ENCODE measurements around the gene ANKRD16. TPM values are rescaled to one million over a fixed set of nuclear protein-coding genes. Genes with fewer than 3 reads are reported as not detected.
"Not testable (repeated sequence)": the region's sequence is repeated elsewhere in the genome, so short reads cannot be mapped to it uniquely, and the experiment has no call there.

ANKRD16 gene
- total RNA-seq, 8 experiments from 2014 or later: 3.6 to 11.4 (median 6.4) TPM

DNA sequence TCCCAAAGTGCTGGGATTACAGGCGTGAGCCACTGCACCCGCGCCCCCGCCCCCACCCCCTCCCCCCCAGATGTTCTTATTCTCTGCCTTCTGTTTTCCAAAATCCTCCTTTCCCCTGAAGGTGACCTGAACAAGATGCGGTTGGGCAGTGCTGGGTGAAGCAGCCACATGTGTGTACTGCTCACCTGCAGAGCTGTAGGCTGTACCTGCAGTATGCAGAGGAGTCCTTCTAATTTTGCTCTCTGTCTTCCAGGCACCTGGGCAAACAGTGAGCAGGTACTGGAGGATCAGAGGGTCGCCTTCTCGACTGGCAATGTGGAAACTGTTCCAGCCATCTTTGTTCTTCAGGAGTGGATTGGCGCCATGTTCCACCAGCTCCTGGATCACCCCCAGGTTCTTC lies 2.1 kb downstream of the ANKRD16 start:
- Histone ChIP-seq H3K4me1 (replicated peaks in 1 of 2) (peaks cover 11 to 13% of the 10 kb centered on the region in 2 donors), H3K27ac (no peak overlapping the region), H3K4me3 (peak overlapping the region in 2 of 5 donors; percentile 61 to 79)
- ATAC-seq (replicated peaks in 6 of 8): no peak
- in situ Hi-C loops (cut with MboI; ENCODE audit: low pct_unique_long_range_greater_than_20kb in 2 of 9, low sequenced_read_pairs in 9 of 9, unreplicated experiment in 9 of 9): no loop called here
- 83 to 100% (median 96%) methylated on average over 1 to 4 of the region's 8 CpGs; no CpG with 5 or more reads in 7 of the 10 experiments for WGBS, 10 experiments

DNA sequence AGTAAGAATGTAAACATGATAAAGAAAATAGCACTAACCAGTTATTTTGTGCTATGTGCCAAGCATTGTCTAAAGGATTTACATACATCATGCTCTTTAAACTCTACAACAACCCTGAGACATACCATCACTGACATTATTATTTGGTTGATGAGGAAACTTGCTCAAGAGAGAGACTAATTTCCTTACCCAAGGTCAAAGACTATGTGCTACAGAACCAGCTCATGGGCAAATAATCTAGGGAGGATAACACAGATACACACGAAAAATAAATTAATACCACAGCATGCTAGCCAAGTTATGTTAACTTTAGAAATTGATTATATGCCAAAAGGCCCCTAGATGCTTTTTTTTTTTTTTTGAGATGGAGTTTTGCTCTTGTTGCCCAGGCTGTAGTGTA lies 2.7 kb downstream of the ANKRD16 start:
- ATAC-seq (replicated peaks in 6 of 8): no peak
- 0 to 93% (median 55%) methylated on average over 1 of the region's 1 CpG; no CpG with 5 or more reads in 4 of the 10 experiments for WGBS, 10 experiments
- Histone ChIP-seq H3K4me1 (replicated peaks in 1 of 2) (peaks cover 11 to 13% of the 10 kb centered on the region in 2 donors), H3K4me3 (no peak overlapping the region), H3K27ac (no peak overlapping the region)
- in situ Hi-C loops (cut with MboI; ENCODE audit: low pct_unique_long_range_greater_than_20kb in 2 of 9, low sequenced_read_pairs in 9 of 9, unreplicated experiment in 9 of 9): no loop called here

DNA sequence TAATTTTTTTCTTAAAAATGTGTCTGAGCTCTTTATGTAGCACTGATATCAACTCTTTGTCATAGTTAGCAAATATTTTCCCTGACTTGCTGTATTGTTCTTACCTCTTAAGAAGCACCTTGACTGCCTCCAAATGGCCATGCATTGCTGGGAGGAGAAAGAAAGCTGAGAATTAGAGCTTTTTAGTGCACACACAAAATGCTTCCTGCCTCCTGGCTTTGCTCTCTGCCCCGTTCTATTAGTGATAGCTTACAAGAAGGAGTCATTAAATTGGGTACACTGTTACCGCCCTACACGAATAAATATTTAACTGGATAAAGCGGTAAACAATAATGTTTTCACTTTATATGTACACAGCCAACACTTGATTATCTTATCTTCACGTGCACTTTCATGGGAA lies 4.1 kb downstream of the ANKRD16 start:
- H3K4me1 ChIP-seq (replicated peaks in 1 of 2): peaks cover 7% of the 10 kb centered on the region in 2 donors
- WGBS, 10 experiments: 80 to 100% (median 99%) methylated on average over 1 to 5 of the region's 5 CpGs
- H3K4me3 ChIP-seq: no peak overlapping the region
- no peak overlapping the region for H3K27ac ChIP-seq
- in situ Hi-C loops (cut with MboI; ENCODE audit: low pct_unique_long_range_greater_than_20kb in 2 of 9, low sequenced_read_pairs in 9 of 9, unreplicated experiment in 9 of 9): no loop called here
- no peak for ATAC-seq (replicated peaks in 6 of 8)

DNA sequence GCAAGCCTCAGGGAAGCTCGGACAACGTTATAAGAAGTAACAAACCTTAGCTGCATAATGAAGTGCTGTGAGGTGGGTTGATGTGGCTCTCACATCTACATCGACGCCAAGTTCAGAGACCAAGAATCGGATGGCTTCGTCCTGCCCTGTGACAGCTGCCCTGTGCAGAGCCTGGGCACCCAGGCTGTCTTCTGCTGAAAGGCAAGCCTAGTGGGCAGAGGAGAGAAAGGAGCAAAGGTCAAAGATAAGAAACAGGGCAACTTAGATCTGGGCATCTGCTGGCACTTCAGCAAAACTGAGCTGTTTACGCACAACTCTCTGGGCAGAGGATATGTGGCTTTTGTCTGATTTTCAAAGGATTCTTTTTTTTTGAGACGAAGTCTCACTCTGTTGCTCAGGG lies 6.7 kb downstream of the ANKRD16 start:
- Histone ChIP-seq H3K27ac (no peak overlapping the region), H3K4me1 (replicated peaks in 1 of 2) (peaks cover 2% of the 10 kb centered on the region in 2 donors), H3K4me3 (no peak overlapping the region)
- no peak for ATAC-seq (replicated peaks in 6 of 8)
- WGBS, 10 experiments: 68 to 100% (median 83%) methylated on average over 1 to 6 of the region's 8 CpGs; no CpG with 5 or more reads in 1 of the 10 experiments
- in situ Hi-C loops (cut with MboI; ENCODE audit: low pct_unique_long_range_greater_than_20kb in 2 of 9, low sequenced_read_pairs in 9 of 9, unreplicated experiment in 9 of 9): no loop called here

DNA sequence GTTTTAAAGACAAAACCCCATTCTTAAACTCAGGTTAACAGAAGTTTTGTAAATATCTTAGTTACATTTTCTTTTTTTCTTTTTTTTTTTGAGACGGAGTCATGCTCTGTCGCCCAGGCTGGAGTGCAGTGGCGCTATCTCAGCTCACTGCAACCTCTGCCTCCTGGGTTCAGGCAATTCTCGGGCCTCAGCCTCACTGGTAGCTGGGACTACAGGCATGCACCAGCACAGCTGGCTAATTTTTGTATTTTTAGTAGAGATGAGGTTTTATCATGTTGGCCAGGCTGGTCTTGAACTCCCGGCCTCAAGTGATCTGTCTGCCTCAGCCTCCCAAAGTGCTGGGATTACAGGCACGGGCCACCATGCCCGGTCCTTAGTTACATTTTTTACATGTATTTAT lies 12.7 kb downstream of the ANKRD16 start:
- H3K27ac ChIP-seq; H3K4me3 ChIP-seq; ATAC-seq (replicated peaks in 6 of 8); H3K4me1 ChIP-seq (replicated peaks in 1 of 2); in situ Hi-C loops (cut with MboI; ENCODE audit: low pct_unique_long_range_greater_than_20kb in 2 of 9, low sequenced_read_pairs in 9 of 9, unreplicated experiment in 9 of 9): not testable (repeated sequence)
- 73 to 100% (median 96%) methylated on average over 1 to 6 of the region's 7 CpGs; no CpG with 5 or more reads in 1 of the 10 experiments for WGBS, 10 experiments

DNA sequence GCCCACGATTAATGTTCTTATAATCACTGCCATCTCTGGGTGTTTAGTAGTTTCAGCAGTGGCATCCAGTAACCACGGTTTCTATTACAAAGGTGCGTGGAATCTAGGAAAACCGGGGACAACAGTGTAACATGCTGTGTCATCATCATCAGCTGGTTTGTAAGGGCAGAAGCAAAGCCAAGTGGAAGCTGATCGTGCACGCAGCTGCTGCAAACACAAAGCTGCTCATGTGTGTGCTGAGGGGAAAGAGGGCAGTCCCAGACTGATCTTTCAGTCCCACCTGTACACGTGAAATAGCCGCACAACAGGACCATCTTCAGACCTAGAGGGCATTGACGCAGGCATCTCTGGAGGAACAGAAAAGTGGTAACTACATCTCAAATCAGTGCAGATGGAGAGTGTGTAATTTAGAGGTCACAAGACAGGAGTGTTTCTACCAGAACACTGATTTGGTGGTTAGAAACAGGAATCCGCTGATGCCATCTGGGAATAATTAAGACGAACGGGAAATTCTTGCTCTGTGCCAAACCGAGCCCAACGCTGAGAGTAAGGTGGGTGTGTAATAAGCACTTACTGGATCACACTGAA lies 13.4 kb downstream of the ANKRD16 start:
- WGBS, 10 experiments: 8 to 90% (median 69%) methylated on average over 2 to 11 of the region's 14 CpGs
- ATAC-seq (replicated peaks in 6 of 8): peak; percentile 69 to 94 (median 82)
- in situ Hi-C loops (cut with MboI; ENCODE audit: low pct_unique_long_range_greater_than_20kb in 2 of 9, low sequenced_read_pairs in 9 of 9, unreplicated experiment in 9 of 9): no loop called here
- no peak overlapping the region for H3K27ac ChIP-seq
- no peaks in the 10 kb centered on the region for H3K4me1 ChIP-seq (replicated peaks in 1 of 2)
- H3K4me3 ChIP-seq: no peak overlapping the region

DNA sequence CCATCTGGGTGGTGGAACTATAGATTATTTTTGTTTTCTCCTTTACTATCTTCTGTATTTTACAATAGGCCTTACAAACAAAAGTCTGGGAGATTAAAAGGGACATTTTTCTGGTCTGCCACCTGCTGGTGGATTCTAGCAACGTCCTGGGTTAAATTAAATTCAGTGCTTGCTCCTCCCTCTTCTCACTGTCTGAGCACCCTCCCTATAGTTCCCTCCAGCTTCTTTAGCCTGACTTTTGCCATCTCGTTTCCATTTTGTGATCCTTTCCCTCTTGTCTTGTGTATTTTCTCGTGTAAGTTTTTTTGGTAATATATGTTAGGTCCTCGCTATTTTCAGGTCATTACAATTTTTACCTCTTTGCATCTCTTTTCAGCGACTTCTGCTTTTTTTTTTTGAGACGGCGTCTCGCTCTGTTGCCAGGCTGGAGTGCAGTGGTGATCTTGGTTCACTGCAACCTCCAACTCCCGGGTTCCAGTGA lies 16.1 kb downstream of the ANKRD16 start:
- peak; percentile 14 to 81 (median 60) for ATAC-seq (replicated peaks in 6 of 8)
- Histone ChIP-seq H3K4me1 (replicated peaks in 1 of 2) (no peaks in the 10 kb centered on the region), H3K4me3 (no peak overlapping the region), H3K27ac (no peak overlapping the region)
- WGBS, 10 experiments: 0 to 70% (median 50%) methylated on average over 2 to 9 of the region's 9 CpGs
- in situ Hi-C loops (cut with MboI; ENCODE audit: low pct_unique_long_range_greater_than_20kb in 2 of 9, low sequenced_read_pairs in 9 of 9, unreplicated experiment in 9 of 9): no loop called here

DNA sequence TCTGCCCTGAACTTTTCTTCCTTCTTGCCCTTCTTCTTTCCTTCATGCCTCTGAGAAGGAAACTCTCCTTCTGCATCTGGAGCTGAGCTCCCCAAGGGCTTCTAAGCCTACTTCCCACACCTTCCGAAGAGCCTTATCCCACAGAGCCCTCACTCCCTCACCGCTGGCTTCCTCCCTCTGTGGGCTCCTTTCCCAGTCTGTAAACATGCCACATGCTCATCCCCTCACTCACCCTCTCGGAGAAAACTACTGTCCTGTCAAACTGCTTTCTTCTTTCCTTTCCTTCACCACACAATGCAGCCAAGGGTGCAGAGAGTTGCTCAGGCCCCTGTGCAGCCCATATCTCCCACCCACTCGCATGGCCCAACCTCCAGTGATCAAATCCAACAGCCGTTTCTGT lies 18.1 kb downstream of the ANKRD16 start:
- H3K27ac ChIP-seq: no peak overlapping the region
- H3K4me3 ChIP-seq: no peak overlapping the region
- in situ Hi-C loops (cut with MboI; ENCODE audit: low pct_unique_long_range_greater_than_20kb in 2 of 9, low sequenced_read_pairs in 9 of 9, unreplicated experiment in 9 of 9): no loop called here
- 35 to 100% (median 80%) methylated on average over 1 to 4 of the region's 5 CpGs; no CpG with 5 or more reads in 2 of the 10 experiments for WGBS, 10 experiments
- H3K4me1 ChIP-seq (replicated peaks in 1 of 2): no peaks in the 10 kb centered on the region
- no peak for ATAC-seq (replicated peaks in 6 of 8)

DNA sequence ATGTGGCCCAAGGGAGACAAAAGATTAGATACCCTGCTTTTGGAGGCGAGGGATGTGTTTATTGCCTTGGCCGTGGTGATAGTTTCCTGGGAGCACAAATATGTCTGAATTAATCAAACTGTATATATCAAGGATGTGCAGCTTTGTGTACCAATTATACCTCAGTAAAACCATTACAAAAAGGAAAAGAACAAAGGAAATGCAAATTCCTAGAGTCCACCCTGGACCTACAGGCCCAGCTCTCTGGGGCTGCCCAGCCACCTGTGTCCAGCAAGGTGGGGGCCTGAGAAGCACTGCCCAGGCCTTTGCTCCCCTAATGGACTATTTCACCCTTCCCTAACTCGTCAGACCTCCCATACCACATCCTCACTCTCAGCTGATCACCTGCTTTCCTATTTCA lies 20.5 kb downstream of the ANKRD16 start:
- no peak overlapping the region for H3K27ac ChIP-seq
- no peak for ATAC-seq (replicated peaks in 6 of 8)
- no peak overlapping the region for H3K4me3 ChIP-seq
- 38 to 100% (median 96%) methylated on average over 2 to 3 of the region's 3 CpGs; no CpG with 5 or more reads in 2 of the 10 experiments for WGBS, 10 experiments
- in situ Hi-C loops (cut with MboI; ENCODE audit: low pct_unique_long_range_greater_than_20kb in 2 of 9, low sequenced_read_pairs in 9 of 9, unreplicated experiment in 9 of 9): no loop called here
- no peaks in the 10 kb centered on the region for H3K4me1 ChIP-seq (replicated peaks in 1 of 2)

DNA sequence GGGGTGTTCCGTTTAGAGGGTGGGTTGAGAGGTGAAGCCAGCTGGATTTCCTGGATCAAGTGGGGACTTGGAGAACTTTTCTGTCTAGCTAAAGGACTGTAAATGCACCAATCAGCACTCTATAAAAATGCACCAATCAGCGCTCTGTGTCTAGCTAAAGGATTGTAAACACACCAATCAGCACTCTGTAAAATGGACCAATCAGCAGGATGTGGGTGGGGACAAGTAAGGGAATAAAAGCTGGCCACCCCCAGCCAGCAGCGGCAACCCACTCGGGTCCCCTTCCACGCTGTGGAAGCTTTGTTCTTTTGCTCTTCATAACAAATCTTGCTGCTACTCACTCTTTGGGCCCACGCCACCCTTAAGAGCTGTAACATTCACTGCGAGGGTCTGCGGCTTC lies 21.3 kb downstream of the ANKRD16 start:
- H3K4me3 ChIP-seq; H3K4me1 ChIP-seq (replicated peaks in 1 of 2); ATAC-seq (replicated peaks in 6 of 8); H3K27ac ChIP-seq; in situ Hi-C loops (cut with MboI; ENCODE audit: low pct_unique_long_range_greater_than_20kb in 2 of 9, low sequenced_read_pairs in 9 of 9, unreplicated experiment in 9 of 9): not testable (repeated sequence)
- 97 to 100% (median 100%) methylated on average over 1 to 8 of the region's 8 CpGs; no CpG with 5 or more reads in 4 of the 10 experiments for WGBS, 10 experiments

DNA sequence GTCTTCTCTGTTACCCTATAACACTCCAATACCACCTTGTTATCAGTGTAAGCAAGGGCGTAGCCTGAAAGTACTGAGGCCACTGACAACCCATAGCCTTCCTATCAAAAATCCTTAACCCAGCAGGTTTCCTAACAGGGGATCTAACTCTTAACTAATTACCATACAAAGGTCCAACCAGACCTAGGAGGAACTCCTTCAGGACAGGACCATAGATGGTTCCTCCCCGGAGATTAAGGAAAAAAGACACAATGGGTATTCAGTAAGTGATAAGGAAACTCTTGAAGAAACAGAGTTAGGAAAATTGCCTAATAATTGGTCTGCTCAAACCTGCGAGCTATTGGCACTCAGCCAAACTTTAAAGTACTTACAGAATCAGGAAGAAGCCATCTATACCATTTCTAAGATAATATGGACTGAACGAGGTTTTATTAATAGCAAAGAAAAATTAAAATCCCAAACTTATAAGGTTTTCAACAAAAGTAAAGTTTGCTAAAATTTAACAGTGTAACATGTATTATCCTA lies 22.5 kb downstream of the ANKRD16 start:
- H3K4me3 ChIP-seq; in situ Hi-C loops (cut with MboI; ENCODE audit: low pct_unique_long_range_greater_than_20kb in 2 of 9, low sequenced_read_pairs in 9 of 9, unreplicated experiment in 9 of 9); ATAC-seq (replicated peaks in 6 of 8); H3K4me1 ChIP-seq (replicated peaks in 1 of 2); H3K27ac ChIP-seq: not testable (repeated sequence)
- 50 to 100% (median 93%) methylated on average over 1 to 4 of the region's 4 CpGs for WGBS, 10 experiments

DNA sequence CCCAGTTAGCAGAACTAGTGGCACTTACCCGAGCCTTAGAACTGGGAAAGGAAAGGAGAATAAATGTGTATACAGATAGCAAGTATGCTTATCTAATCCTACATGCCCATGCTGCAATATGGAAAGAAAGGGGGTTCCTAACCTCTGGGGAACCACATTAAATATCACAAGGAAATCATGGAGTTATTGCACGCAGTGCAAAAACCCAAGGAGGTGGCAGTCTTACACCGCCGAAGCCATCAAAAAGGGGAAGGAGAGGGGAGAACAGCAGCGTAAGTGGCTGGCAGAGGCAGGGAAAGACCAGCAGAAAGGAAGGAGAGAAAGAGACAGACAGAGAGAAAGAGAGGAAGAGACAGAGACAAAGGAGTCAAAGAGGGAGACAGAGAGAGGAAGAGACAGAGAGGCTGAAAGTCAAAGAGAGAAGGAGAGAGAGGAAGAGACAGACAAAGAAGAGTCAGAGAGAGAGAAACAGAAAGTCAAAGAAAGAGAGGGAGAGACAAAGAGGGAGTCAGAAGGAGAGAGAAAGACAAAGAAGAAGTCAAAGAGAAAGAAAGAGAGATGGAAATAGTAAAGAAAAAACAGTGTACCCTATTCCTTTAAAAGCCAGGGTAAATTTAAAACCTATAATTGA lies 23.1 kb downstream of the ANKRD16 start:
- H3K4me3 ChIP-seq; ATAC-seq (replicated peaks in 6 of 8); H3K27ac ChIP-seq; H3K4me1 ChIP-seq (replicated peaks in 1 of 2); in situ Hi-C loops (cut with MboI; ENCODE audit: low pct_unique_long_range_greater_than_20kb in 2 of 9, low sequenced_read_pairs in 9 of 9, unreplicated experiment in 9 of 9): not testable (repeated sequence)
- WGBS, 10 experiments: 66 to 96% (median 77%) methylated on average over 1 to 5 of the region's 5 CpGs; no CpG with 5 or more reads in 1 of the 10 experiments

DNA sequence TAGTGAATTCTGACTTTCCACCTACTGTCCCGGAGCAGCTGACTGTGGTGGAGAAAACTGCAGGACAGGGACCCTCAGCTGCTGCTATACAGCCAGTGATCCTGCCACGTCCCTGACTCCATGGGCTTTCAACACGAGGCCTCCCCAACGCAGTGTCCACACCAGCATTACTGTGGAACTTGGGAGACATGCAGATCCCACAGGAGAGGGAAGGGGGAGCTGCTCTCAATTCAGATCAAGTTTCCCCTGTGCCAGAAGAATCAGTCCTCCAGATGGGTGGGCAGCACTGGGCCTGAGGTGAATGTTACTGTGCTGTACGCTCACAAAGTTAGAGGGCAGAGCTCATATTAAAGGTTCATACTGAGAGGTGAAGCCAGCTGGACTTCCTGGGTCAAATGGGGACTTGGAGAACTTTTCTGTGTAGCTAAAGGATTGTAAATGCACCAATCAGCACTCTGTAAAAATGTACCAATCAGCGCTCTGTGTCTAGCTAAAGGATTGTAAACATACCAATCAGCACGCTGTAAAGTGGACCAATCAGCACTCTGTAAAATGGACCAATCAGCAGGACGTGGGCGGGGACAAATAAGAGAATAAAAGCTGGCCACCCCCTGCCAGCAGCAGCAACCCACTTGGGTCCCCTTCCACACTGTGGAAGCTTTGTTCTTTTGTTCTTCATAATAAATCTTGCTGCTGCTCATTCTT lies 26.6 kb downstream of the ANKRD16 start:
- in situ Hi-C loops (cut with MboI; ENCODE audit: low pct_unique_long_range_greater_than_20kb in 2 of 9, low sequenced_read_pairs in 9 of 9, unreplicated experiment in 9 of 9); ATAC-seq (replicated peaks in 6 of 8); H3K27ac ChIP-seq; H3K4me3 ChIP-seq; H3K4me1 ChIP-seq (replicated peaks in 1 of 2): not testable (repeated sequence)
- 93 to 100% (median 100%) methylated on average over 1 to 3 of the region's 9 CpGs; no CpG with 5 or more reads in 2 of the 10 experiments for WGBS, 10 experiments

All from motor neuron (in vitro differentiated cells).